Mesothelial cell of epicardium (in vitro differentiated cells): ENCODE results near the gene CRIP1. TPM values are rescaled to one million over a fixed set of nuclear protein-coding genes. Genes with fewer than 3 reads are reported as not detected.
A peak's percentile ranks its signal among the peaks of the same experiment; 100 is the strongest.

ENCODE experiments used
- DNase-seq, 2 experiments: peaks; one replicate each; pipeline ENCODE4 v3.0.0; 2021; ENCODE audit warnings: low spot score in 2 of 2; ENCODE audit not compliant: unreplicated experiment in 2 of 2
- H3K27ac Mint-ChIP-seq: 2 replicates; pipeline ENCODE4 v1.8.0; 2021; ENCODE audit warnings: mixed read lengths
- H3K27me3 Mint-ChIP-seq: 2 replicates; pipeline ENCODE4 v1.8.0; 2021; ENCODE audit warnings: low read depth, mixed read lengths
- H3K36me3 Mint-ChIP-seq: 2 replicates; pipeline ENCODE4 v1.8.0; 2021; ENCODE audit warnings: mixed read lengths
- H3K4me1 Mint-ChIP-seq: 2 replicates; pipeline ENCODE4 v1.8.0; 2021; ENCODE audit warnings: mixed read lengths
- H3K4me3 Mint-ChIP-seq: 2 replicates; pipeline ENCODE4 v1.8.0; 2021; ENCODE audit warnings: mild to moderate bottlenecking, moderate library complexity, mixed read lengths
- H3K9me3 Mint-ChIP-seq: 2 replicates; pipeline ENCODE4 v1.8.0; 2021; ENCODE audit warnings: mixed read lengths
- total RNA-seq: library from RNA; stranded (reverse); gene quantifications from 3 replicates; pipeline ENCODE4 v1.2.1, GENCODE V29; 2021
- TF ChIP-seq, protein P1 (sequence below): fragments of 200-600 bp; sonication (generic); IDR thresholded peaks from one replicate; pipeline ENCODE4 v1.5.0; 2021; ENCODE audit warnings: antibody characterized with exemption; ENCODE audit not compliant: unreplicated experiment

Gene CRIP1
- total RNA-seq, 1 donor from 2014 or later, result 17.1 TPM

DNA sequence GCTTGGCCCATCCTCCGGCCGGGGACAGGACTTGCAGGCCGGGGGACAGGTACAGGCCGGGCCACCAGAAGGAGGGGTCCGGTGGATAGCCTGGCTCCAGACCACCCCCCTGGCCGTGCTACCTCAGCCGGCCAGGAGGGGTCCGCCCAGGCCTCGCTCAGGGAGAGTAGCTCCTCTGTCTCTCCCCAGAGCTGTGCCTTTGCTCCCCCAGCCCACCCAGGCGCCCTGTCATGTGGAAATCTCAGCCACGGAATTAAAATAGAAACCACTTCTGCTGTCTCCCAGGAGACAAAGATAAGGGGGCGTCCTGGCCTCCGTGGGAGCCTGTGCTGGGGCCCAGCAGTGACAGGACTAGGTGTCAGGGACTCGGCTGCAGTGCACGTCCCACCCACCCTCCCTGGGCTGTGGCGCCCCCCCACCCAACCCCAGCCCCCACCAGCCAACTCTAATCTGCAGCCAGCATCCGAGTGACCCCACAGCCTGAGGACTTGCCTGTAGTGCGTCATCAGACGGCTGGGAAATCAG, 15.3 kb upstream of the CRIP1 start:
- Mint-ChIP-seq H3K4me3 (no peak overlapping the region), H3K9me3 (no peaks in the 10 kb centered on the region), H3K4me1 (peaks cover 9% of the 10 kb centered on the region), H3K27me3 (peaks cover 7% of the 10 kb centered on the region), H3K27ac (no peak overlapping the region), H3K36me3 (no peaks in the 10 kb centered on the region)
- TF ChIP-seq, protein P1, sequence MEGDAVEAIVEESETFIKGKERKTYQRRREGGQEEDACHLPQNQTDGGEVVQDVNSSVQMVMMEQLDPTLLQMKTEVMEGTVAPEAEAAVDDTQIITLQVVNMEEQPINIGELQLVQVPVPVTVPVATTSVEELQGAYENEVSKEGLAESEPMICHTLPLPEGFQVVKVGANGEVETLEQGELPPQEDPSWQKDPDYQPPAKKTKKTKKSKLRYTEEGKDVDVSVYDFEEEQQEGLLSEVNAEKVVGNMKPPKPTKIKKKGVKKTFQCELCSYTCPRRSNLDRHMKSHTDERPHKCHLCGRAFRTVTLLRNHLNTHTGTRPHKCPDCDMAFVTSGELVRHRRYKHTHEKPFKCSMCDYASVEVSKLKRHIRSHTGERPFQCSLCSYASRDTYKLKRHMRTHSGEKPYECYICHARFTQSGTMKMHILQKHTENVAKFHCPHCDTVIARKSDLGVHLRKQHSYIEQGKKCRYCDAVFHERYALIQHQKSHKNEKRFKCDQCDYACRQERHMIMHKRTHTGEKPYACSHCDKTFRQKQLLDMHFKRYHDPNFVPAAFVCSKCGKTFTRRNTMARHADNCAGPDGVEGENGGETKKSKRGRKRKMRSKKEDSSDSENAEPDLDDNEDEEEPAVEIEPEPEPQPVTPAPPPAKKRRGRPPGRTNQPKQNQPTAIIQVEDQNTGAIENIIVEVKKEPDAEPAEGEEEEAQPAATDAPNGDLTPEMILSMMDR, result peak; percentile 34
- no peak for DNase-seq

DNA sequence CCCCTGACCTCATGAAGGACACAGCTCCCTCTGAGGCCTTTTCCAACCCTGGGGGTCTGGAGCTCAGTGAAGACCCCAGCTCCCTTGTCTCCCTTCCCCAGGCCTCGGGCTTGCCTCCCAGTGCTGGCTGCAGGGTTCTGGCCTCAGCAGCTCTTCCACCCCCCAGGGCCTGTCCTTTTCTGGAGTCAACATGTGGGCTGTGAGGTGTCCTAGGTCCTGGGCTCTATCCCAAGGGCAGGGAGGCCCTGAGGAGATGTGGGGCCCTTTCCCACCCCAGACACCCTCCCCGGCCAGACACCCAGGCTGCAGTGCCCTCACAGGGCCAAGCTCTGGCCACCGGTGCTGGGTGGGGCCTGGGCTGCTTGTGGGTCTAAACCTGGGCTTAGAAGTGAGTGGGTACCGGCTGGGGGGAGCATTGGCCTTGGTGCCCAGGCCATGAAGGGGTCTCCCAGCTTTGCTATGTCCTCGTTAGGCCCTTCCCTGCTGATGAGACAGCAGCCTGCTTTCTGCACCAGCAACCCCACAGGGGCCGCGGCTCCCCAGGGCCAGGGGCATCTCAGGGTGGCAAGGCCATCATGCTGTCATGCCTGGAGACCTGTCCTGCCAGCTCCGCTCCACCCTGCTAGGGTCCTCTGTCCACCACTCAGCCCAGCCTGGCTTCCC, 14.7 kb upstream of the CRIP1 start:
- Mint-ChIP-seq H3K27ac (no peak overlapping the region), H3K4me3 (no peak overlapping the region), H3K4me1 (peaks cover 13% of the 10 kb centered on the region), H3K36me3 (no peaks in the 10 kb centered on the region), H3K9me3 (no peaks in the 10 kb centered on the region), H3K27me3 (peaks cover 11% of the 10 kb centered on the region)
- TF ChIP-seq, protein P1, result no peak
- no peak for DNase-seq

DNA sequence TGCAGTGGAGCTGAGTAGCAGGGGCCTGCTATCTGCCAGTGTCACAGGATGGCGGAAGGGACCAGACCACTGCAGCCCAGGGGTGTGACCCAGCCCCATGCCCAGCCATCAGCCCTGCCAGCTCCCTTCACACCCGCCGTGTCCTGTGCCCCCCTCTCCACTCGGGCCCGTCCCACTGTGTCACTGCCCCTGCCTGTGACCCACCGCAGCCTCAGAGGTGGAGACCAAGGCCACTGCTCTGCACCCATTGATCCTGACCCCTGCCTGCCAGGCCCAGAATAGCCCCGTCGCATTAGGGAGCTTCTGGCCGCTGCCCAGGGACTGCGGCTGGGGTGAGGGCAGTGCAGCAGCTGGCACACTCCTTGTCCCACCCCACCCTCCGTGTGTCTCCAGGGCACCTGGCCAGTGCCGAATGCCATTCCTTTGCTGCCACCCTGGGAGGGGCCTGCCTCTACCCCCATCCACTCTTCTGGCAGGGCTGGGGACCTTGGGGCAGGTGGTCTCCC, 14.1 kb upstream of the CRIP1 start:
- Mint-ChIP-seq H3K4me1 (peaks cover 17% of the 10 kb centered on the region), H3K9me3 (no peaks in the 10 kb centered on the region), H3K27ac (no peak overlapping the region), H3K27me3 (peaks cover 17% of the 10 kb centered on the region), H3K36me3 (no peaks in the 10 kb centered on the region), H3K4me3 (no peak overlapping the region)
- no peak for DNase-seq
- TF ChIP-seq, protein P1, result no peak

DNA sequence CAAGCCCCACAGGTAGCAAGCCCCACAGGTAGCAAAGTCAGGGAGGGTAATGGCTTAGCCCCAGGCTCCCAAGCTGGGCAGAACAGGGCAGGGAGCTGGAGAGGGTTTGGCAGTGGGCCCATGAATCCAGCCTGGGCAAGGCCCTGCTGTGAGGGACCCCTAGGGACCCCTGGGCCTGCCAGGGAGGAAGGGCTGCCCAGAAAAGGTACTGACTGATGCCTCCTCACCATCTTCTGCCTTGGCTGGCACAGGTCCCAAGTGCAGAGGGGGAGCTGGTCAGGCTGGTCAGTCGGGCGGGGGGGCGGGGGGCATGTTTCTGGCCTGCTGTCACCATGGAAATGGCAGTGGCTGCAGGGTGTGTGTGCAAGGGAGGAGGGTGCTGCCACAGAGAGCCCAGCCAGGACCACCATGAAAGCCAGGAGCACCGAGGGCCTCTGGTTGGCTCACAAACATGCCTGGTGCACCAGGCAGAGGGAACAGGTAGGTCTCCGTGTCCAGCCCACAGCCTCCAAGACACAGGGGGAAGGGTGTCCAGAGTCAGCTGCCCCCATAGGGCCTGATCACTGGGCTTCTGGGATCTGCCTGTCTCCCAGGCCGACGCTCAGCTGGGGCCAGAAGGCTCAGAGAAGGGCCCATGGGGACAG, 13.5 kb upstream of the CRIP1 start:
- no peak overlapping the region for H3K27ac Mint-ChIP-seq
- no peaks in the 10 kb centered on the region for H3K9me3 Mint-ChIP-seq
- H3K27me3 Mint-ChIP-seq, result peaks cover 19% of the 10 kb centered on the region
- peaks cover 17% of the 10 kb centered on the region for H3K4me1 Mint-ChIP-seq
- no peaks in the 10 kb centered on the region for H3K36me3 Mint-ChIP-seq
- TF ChIP-seq, protein P1, result no peak
- peak overlapping the region; percentile 36 for H3K4me3 Mint-ChIP-seq
- no peak for DNase-seq

DNA sequence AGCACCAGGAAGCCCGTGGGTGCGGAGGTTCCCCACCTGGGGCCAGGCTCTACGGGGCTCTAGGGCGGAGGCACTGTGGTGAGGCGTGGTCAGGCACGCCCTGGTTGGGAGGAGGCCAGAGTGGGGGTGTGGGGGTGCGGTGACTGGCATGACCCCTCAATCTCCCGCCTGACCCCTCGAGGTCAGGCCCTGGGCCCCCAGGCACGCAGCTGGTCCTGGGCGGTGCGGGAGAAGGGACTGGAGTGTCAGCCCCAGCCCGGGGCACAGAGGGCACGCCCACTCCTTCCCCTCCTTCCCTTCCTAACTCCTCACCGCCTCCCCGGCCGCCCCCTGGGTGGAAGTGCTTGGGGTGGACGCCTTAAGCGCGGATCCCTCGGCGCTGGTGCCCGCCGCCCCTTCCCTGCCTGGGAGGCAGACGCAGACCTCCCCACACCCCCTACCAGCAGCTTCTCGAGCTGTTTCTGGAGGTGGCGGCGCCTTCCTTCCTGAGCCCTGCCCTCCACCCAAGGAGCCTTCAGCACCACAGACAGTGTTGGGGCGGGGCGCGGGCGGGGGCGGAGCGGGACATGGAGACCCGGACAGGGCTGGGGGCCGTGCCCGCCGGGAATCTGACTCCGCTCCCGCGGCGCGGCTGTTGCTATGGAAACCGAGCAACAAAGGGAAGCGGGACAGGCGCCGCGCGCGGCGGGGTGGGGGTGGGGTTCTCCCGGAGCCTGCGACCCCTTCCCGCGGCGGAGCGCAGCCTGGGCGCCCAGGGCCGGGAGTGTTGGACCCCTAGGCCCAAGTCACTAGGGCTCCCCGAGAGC, 12.8 kb upstream of the CRIP1 start:
- no peaks in the 10 kb centered on the region for H3K36me3 Mint-ChIP-seq
- no peak overlapping the region for H3K27ac Mint-ChIP-seq
- TF ChIP-seq, protein P1, result no peak
- H3K4me3 Mint-ChIP-seq, result peak overlapping the region; percentile 57
- H3K9me3 Mint-ChIP-seq, result no peaks in the 10 kb centered on the region
- H3K4me1 Mint-ChIP-seq, result peaks cover 17% of the 10 kb centered on the region
- peak; percentile 92 to 95 for DNase-seq
- peaks cover 19% of the 10 kb centered on the region for H3K27me3 Mint-ChIP-seq
